Stimulated activated naive CD8-positive, alpha-beta T cell treated with anti-CD3 and anti-CD28 coated beads, Interleukin-15, Interleukin-2, amounts not matched to agents 100 ng/mL and 50 ng/mL, for 24 hours (primary cell): ENCODE results near the gene TPPP2.

Source experiments
- H3K27ac Mint-ChIP-seq: one replicate; pipeline ENCODE4 v1.8.0; 2021; ENCODE audit warnings: mild to moderate bottlenecking, mixed read lengths
- H3K27me3 Mint-ChIP-seq: one replicate; pipeline ENCODE4 v1.8.0; 2021; ENCODE audit warnings: mixed read lengths
- H3K36me3 Mint-ChIP-seq: one replicate; pipeline ENCODE4 v1.8.0; 2021; ENCODE audit warnings: low read depth, mixed read lengths
- H3K4me1 Mint-ChIP-seq: one replicate; pipeline ENCODE4 v1.8.0; 2021; ENCODE audit warnings: low read depth, mixed read lengths
- H3K4me3 Mint-ChIP-seq: one replicate; pipeline ENCODE4 v1.8.0; 2021; ENCODE audit warnings: mild to moderate bottlenecking, mixed read lengths
- H3K9me3 Mint-ChIP-seq: one replicate; pipeline ENCODE4 v1.8.0; 2021; ENCODE audit warnings: mixed read lengths

Gene TPPP2

DNA sequence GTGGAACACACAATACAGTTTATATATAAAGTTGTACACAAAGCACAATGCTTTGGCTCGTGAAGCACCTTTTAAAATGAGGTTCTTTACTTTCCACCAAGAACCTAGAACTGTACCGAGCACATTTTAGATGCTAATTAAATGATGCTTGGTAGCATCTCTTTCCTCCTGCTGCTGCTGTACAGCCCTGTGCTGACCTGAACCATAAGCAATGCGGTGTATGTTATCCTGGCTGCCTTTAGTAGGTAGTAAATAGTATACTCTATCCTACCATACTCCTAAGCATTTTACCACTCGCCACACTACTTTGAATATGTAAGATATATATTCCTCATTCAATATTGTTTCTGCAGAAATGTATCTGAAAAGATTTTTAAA is 24.7 kb downstream of the TPPP2 start:
- no peaks in the 10 kb centered on the region for H3K4me1 Mint-ChIP-seq
- H3K27ac Mint-ChIP-seq = no peak overlapping the region
- H3K4me3 Mint-ChIP-seq = no peak overlapping the region
- no peaks in the 10 kb centered on the region for H3K27me3 Mint-ChIP-seq
- H3K9me3 Mint-ChIP-seq = no peaks in the 10 kb centered on the region
- H3K36me3 Mint-ChIP-seq = no peaks in the 10 kb centered on the region

DNA sequence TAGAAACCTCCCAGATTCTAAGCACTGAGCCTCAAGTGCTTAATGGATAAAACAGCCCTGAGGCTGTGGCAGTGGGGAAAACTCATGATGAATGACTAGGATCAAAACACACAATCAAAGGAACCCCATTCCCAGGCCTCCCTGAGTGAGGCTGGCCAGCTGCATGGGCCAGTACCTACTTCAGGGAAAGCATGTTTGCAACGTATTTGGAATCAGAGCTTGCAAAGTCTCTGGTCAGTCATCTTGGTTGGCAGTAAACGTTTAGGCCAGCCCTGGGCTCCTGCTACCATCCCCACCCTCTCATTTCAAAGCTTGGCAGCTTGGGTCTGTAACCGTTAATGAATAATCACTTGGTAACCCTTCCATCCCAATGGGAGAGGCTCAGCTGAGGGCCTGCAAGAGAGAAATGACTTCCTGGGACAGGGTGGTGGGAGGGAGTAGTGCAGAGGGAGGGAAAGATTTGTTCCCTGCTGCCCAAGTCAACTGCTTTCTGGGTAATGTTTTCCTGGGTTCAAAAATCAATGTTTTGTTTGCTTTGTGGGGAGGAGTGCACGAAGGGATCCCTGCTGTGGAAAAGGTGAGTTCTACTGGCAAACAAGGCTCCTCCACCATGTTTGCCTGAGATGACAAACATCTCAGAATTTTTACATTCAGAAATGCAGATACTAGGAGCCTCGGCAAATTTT is 25.6 kb downstream of the TPPP2 start:
- no peak overlapping the region for H3K27ac Mint-ChIP-seq

DNA sequence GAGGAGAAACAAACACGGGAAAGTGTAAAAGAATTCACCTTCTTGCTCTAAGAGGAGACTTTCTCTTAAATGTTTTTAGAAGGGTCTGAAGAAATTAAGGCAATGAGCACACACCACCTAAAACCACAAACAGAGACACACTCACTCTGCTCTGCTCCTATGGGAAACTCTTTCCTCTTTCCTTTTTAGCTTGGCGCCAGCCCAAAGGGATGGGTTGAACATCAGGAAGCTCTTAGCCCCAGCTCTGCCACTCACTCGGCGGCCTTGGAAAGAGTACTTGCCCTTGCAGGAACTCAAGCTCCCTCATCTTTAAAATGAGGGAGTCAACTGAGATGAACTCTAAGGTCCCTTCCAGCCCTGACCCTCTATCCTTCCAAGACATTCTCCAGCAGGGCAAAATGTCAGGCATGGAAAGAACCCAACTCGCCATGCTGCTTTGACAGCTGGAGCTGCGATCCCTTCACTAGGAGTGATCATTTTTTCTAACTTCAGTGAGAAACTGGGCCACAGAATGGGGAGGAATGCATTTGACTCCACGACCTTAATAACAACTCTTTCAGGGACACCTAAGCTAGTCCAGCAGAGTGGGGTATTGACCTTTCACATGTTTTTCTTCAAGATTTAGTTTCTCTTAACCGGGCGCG is 26.6 kb downstream of the TPPP2 start:
- Mint-ChIP-seq H3K27ac (no peak overlapping the region), H3K4me1 (no peaks in the 10 kb centered on the region), H3K4me3 (no peak overlapping the region), H3K27me3 (peaks cover 6% of the 10 kb centered on the region), H3K36me3 (no peaks in the 10 kb centered on the region), H3K9me3 (no peaks in the 10 kb centered on the region)

More for the DNA sequence above, 25.6 kb downstream of the TPPP2 start:
- H3K27me3 Mint-ChIP-seq = peaks cover 4% of the 10 kb centered on the region
- H3K4me3 Mint-ChIP-seq = no peak overlapping the region
- no peaks in the 10 kb centered on the region for H3K9me3 Mint-ChIP-seq
- no peaks in the 10 kb centered on the region for H3K4me1 Mint-ChIP-seq
- no peaks in the 10 kb centered on the region for H3K36me3 Mint-ChIP-seq

DNA sequence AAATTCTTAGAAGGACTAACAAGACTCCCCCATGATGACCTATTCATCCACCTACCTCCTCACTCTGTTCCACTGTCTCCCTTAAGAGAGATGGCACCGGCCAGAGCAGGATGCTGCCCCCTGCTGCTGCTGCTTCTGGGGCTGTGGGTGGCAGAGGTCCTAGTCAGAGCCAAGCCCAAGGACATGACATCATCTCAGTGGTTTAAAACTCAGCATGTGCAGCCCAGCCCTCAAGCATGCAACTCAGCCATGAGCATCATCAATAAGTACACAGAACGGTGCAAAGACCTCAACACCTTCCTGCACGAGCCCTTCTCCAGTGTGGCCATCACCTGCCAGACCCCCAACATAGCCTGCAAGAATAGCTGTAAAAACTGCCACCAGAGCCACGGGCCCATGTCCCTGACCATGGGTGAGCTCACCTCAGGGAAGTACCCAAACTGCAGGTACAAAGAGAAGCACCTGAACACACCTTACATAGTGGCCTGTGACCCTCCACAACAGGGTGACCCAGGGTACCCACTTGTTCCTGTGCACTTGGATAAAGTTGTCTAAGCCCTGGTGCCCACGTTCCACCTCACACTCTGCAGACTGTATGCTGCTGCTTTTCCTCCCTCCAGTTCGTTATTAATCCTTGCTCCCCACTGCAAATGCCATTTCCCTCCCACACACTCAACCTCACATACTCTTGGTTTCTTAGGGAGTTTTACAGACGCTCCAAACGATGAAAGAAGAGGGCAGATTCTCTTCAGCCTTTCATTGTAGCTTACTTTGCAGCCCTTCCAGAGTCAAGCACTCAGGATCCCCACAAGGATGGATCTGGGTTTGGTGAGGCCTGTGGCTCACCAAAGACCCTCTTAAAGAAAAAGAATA is 28.0 kb downstream of the TPPP2 start, which contains the start of gene RNASE8:
RNASE8 (plus strand) TSS at position 20 of the 873 bp plus-strand sequence; CDS start at position 91, 71 bp downstream.
- no peaks in the 10 kb centered on the region for H3K9me3 Mint-ChIP-seq
- no peak within 1 kb of the TSS for H3K27ac Mint-ChIP-seq
- H3K4me3 Mint-ChIP-seq = no peak within 1 kb of the TSS
- H3K27me3 Mint-ChIP-seq = peaks cover 11% of the 10 kb centered on the region
- H3K36me3 Mint-ChIP-seq = no peaks in the 10 kb centered on the region
- no peaks in the 10 kb centered on the region for H3K4me1 Mint-ChIP-seq

DNA sequence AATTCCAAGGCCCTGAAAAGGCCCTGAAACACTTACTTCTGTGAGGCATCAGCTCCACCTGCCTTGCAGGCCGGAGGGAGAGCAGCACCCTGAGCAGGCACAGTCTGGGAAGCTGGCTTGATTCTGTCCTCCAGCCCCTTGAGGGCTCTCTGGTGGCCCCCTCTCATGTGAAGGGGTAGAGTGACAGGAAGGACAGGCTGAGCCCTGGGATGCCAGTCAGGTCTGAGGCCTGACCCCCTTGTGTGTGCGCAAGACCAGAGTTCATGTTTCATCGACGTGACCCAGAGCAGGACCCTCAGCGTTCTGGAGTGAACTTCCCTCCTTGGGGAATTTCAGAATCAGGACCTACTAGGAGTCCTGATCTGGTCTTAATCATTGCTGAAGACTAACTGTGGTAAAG is 28.9 kb downstream of the TPPP2 start:
- no peaks in the 10 kb centered on the region for H3K36me3 Mint-ChIP-seq
- no peaks in the 10 kb centered on the region for H3K9me3 Mint-ChIP-seq
- H3K27ac Mint-ChIP-seq = no peak overlapping the region
- H3K4me3 Mint-ChIP-seq = no peak overlapping the region
- H3K27me3 Mint-ChIP-seq = peaks cover 20% of the 10 kb centered on the region
- H3K4me1 Mint-ChIP-seq = no peaks in the 10 kb centered on the region

DNA sequence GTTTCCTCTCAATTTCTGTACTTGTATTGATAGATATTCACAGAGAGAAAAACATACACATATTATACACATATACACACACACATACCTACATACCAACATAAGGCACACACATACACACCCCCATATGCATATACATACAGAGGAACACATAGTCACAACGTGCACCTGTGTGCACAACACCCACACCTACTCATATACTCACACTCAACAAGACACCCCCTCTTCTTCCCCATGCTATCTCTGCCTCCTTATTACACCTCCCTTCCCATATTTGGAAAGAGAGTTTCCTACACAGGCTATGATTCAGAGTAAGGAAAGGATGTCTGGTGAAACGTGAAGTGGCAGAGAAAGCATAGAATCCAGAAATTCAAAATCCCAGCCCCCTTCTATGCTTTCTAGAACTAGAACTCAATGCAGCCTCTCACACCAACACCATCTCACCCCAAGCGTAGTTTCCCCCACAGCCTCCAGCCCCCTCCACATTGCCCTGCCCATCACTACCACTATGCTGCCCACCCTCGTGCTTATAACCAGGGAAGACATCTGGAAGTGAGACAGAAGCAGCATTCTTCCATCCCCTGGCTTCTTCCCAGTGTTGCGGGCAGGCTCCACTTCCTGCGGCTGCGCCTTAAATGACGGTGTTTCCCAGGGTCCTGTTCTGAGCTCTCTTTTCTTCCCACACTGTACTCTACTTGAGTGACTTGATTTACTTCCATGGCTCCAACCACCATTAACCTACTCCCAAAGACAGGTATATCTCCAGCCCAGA is 30.0 kb downstream of the TPPP2 start:
- H3K27ac Mint-ChIP-seq = no peak overlapping the region
- H3K4me3 Mint-ChIP-seq = no peak overlapping the region
- peaks cover 22% of the 10 kb centered on the region for H3K27me3 Mint-ChIP-seq
- no peaks in the 10 kb centered on the region for H3K9me3 Mint-ChIP-seq
- H3K4me1 Mint-ChIP-seq = no peaks in the 10 kb centered on the region
- H3K36me3 Mint-ChIP-seq = no peaks in the 10 kb centered on the region

DNA sequence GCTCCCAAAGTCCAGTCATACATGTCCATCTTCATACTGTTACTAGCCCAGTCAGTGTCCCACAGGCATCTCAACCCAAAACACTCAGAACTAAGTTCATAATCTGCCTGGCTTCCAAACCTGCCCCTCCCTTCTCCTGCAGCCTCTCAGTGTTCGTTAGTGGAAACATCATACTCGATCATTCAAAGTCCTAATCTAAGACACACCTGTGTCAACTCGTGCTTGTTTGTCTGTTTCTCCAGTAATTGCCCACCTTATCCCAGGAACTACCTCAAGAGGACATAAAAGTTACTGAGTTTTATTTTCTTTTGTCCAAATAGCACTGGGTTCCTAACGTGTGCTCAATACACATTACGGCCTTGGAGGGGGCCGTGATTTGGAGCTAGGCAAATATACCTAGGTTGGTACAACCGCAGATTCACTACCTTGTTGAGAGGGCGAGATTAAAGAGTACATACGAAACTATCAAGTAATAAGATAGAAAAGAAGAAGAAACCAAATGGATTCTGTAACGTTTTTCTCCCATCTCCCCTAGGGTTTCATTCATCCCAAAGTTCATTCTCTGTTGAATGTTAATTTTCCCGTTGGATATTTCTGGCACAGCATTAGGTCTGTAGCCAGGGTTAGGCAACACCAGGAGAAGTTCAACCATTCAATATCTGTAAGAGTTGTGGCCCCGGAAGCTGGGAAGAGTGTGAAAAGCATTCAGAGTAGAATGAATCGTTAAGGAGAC is 30.8 kb downstream of the TPPP2 start:
- Mint-ChIP-seq H3K36me3 (no peaks in the 10 kb centered on the region), H3K4me3 (no peak overlapping the region), H3K9me3 (no peaks in the 10 kb centered on the region), H3K27ac (no peak overlapping the region), H3K4me1 (no peaks in the 10 kb centered on the region), H3K27me3 (peaks cover 29% of the 10 kb centered on the region)

DNA sequence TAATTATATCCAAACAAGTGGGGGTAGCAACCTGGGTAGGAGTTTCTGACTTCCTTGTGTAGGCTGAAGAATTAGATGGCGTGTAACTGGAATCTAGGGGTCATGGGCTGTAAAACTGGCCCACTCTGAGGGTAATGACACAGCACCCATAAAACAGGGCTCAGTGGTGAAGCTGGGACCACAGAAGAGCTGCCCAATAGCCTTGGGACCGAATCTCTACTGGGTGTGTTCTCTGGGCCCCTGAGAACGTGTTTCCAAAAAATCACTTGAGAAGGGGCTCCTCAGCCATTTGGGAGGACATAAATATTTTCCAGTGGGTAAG is 31.3 kb downstream of the TPPP2 start:
- no peaks in the 10 kb centered on the region for H3K9me3 Mint-ChIP-seq
- H3K27ac Mint-ChIP-seq = no peak overlapping the region
- H3K36me3 Mint-ChIP-seq = no peaks in the 10 kb centered on the region
- H3K4me3 Mint-ChIP-seq = no peak overlapping the region
- peaks cover 33% of the 10 kb centered on the region for H3K27me3 Mint-ChIP-seq
- no peaks in the 10 kb centered on the region for H3K4me1 Mint-ChIP-seq

DNA sequence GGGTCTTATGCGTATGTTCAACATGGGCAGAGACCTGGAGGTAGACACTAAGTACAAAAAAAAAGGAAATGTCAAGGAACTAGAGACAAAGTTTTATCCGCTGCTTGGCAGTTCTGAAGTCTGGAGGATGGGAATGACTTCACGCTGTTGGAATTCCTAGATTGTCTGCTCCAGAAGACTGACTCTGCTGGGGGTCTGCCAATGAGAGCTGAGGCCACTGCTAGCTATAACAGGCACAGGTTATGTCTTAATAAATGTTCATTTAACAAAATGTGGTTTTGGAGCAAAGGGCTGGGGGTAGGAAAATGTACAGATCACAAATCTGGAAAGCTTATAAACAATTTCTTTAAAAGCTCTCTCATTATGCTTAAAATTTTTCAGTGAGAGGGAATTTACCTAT is 33.5 kb downstream of the TPPP2 start:
- Mint-ChIP-seq H3K4me3 (no peak overlapping the region), H3K36me3 (no peaks in the 10 kb centered on the region), H3K27me3 (peaks cover 51% of the 10 kb centered on the region), H3K9me3 (no peaks in the 10 kb centered on the region), H3K4me1 (peaks cover 2% of the 10 kb centered on the region), H3K27ac (no peak overlapping the region)

DNA sequence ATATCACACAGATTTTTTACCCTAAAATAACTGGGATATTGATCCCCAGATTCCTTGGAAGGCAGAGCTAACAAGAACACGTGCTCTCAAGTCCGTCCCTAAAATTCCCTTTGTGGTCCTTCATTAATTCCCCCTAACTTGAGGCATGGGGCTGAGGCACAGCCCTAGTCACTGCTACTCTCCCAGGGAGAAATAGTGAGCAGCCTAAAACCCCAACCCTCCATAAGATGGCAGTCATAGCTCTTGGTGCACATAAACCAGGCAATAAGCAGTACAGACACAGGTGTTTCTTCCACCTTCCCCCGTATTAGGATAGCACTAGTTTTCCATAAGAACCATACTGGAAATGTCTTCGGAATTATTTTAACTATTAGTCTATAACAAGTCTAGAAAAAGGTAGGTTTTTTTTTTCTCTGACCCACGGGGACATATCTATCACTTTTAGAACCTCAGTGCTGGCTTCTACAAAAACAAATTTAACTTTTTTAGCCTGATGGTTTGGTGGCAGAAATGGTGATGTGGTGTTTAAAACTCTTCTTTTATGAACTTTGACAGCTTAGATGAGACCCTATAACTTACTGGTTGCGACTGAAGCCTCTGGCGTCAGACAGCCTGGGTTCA is 37.0 kb downstream of the TPPP2 start:
- Mint-ChIP-seq H3K4me1 (peaks cover 32% of the 10 kb centered on the region), H3K4me3 (no peak overlapping the region)

DNA sequence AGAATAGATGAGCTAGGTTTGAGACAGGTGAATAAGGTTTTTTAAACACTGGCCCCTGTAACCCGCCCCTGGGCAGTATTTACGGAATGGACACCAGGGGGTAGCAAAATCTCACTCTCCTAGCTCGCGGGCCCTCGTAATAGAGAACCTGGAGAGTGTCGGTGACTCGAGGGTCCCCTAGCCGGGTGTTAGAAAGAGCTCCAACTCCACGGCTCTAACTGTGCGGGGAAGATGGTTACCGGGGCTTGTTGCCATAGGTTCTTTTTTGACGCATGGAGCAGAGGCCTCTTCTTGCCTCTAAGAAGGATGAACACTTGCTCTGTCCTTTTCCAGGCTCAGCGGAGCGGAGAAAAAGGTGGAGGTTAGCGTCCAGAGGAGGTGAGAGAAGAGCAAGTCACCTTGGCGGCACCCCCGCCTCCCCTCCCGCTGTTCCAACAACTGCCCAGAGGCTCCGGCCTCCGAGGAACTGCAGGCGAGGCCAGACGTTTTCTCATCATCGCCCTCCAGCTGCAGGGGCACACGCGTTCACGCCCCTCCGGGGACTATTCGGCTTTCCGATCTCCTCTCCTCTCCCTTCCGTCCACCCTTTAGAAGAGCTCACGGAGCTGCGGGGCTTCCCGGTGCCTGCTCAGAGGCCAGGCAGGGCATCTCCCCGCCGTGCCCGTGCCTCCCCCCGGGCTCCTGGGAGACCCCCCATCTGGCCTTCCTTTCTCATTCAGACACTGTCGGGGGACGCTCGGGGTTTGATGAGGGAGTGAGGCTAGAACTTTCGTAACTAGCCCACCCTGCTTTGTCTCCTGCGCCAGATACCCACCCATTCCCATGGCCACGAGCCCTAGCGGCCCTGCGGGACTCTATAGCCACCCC is 38.7 kb downstream of the TPPP2 start:
- Mint-ChIP-seq H3K36me3 (no peaks in the 10 kb centered on the region), H3K9me3 (no peaks in the 10 kb centered on the region), H3K4me3 (peak overlapping the region; percentile 70), H3K4me1 (peaks cover 36% of the 10 kb centered on the region), H3K27me3 (peaks cover 66% of the 10 kb centered on the region), H3K27ac (no peak overlapping the region)

More for the DNA sequence above, 37.0 kb downstream of the TPPP2 start:
- peaks cover 66% of the 10 kb centered on the region for H3K27me3 Mint-ChIP-seq
- no peak overlapping the region for H3K27ac Mint-ChIP-seq
- H3K9me3 Mint-ChIP-seq = no peaks in the 10 kb centered on the region
- H3K36me3 Mint-ChIP-seq = no peaks in the 10 kb centered on the region

DNA sequence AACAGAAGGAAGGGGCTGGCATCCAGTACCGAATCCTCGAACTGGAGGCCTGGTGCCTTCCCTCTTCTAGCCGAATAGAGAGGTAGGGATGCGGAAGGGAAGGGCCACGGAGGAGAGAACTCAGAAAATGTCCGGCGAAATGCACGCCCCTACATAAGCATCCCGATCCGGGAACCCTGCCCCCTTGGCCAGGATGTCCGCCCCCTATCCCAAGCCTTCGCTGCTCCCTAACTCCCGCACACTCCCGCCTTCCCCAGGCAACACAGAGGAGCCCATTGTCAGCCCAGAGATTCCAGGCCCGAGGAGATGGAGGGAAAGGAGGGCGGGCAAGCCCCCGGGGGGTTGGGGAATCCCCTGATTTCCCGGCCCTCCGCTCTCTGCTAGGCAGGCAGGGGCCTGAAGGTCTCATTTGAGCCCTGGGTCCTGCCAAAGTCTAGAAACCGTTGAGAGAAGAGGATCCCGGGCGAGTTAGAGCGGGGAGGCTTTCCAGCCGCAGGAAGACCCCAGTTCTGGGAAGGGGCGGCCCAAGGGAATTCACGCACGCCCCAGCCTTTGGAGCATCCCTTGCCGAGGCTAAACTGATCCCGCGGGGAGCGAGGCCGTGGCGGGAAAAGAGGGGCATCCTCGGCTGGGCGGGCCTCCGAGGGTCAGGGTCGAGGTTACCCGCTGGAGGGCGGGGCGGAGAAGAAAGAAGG is 39.5 kb downstream of the TPPP2 start:
- Mint-ChIP-seq H3K9me3 (no peaks in the 10 kb centered on the region), H3K4me3 (peak overlapping the region; percentile 70), H3K4me1 (peaks cover 36% of the 10 kb centered on the region), H3K27me3 (peaks cover 63% of the 10 kb centered on the region), H3K27ac (no peak overlapping the region), H3K36me3 (no peaks in the 10 kb centered on the region)
